H1 (cell line): ENCODE data around the gene IYD. TPM values are rescaled to one million over a fixed set of nuclear protein-coding genes. Genes with fewer than 3 reads are reported as not detected.

ENCODE experiments used
- CTCF ChIA-PET: fragments of 300-600 bp; sonication (Branson Sonifier 250); formaldehyde crosslinking; loops from one replicate; lab custom pipeline; 2021; ENCODE audit not compliant: partially characterized antibody; lab: Charles Lee
- POLR2A ChIA-PET: fragments of 300-600 bp; sonication (Branson Sonifier 250); formaldehyde crosslinking; loops from one replicate; lab custom pipeline; 2021; ENCODE audit warnings: inconsistent platforms; ENCODE audit not compliant: partially characterized antibody; lab: Charles Lee
- DNase-seq, 2 experiments: peaks; one replicate each; pipeline versions ENCODE4 v3.0.0 to v3.0.0-alpha.2; 2010 to 2022; ENCODE audit warnings: low spot score in 2 of 2, low read depth in 1 of 2, mixed read lengths in 1 of 2
- FAIRE-seq: peaks from 2 replicates; lab custom pipeline; 2011; peaks lifted over from hg19 to GRCh38; lab: Jason Lieb, UNC
- H2AFZ ChIP-seq: 2 replicates; pipeline ENCODE4 v1.8.1; 2012; ENCODE audit warnings: low read length, inconsistent platforms
- H2AK5ac ChIP-seq: 2 replicates; pipeline ENCODE4 v1.6.1; 2013; ENCODE audit warnings: low read depth, low read length
- H2BK120ac ChIP-seq: replicated peaks from 2 replicates; pipeline ENCODE3; 2013; ENCODE audit warnings: low read depth, low read length, inconsistent platforms
- H2BK12ac ChIP-seq: 2 replicates; pipeline ENCODE4 v1.6.1; 2013; ENCODE audit warnings: low read depth, low read length
- H2BK15ac ChIP-seq: 2 replicates; pipeline ENCODE4 v1.6.1; 2013; ENCODE audit warnings: low read length
- H2BK20ac ChIP-seq: 2 replicates; pipeline ENCODE4 v1.6.1; 2013; ENCODE audit warnings: low read length
- H2BK5ac ChIP-seq: 2 replicates; pipeline ENCODE4 v1.6.1; 2013; ENCODE audit warnings: low read depth, low read length
- H3K14ac ChIP-seq: 2 replicates; pipeline ENCODE4 v1.6.1; 2013; ENCODE audit warnings: inconsistent platforms; ENCODE audit not compliant: insufficient read length
- H3K18ac ChIP-seq: 2 replicates; pipeline ENCODE4 v1.6.1; 2013; ENCODE audit warnings: low read length; ENCODE audit errors: extremely low read depth
- H3K23ac ChIP-seq: 2 replicates; pipeline ENCODE4 v1.6.1; 2013; ENCODE audit warnings: inconsistent platforms; ENCODE audit not compliant: insufficient read length
- H3K23me2 ChIP-seq: 2 replicates; pipeline ENCODE4 v1.6.1; 2013; ENCODE audit warnings: low read depth, low read length
- H3K27ac ChIP-seq: 2 replicates; pipeline ENCODE4 v1.6.1; 2011; ENCODE audit warnings: low read depth, low read length, inconsistent platforms
- H3K27me3 ChIP-seq, 4 experiments: replicated peaks in 1 of 4; 1 replicate in 1 of 4; 2 replicates in 3 of 4; pipeline versions ENCODE4 v1.6.1 to v1.8.1; 2011 to 2013; ENCODE audit warnings: low read length in 3 of 4, mild to moderate bottlenecking in 3 of 4, inconsistent platforms in 2 of 4, mixed read lengths in 2 of 4, moderate library complexity in 1 of 4; ENCODE audit not compliant: control insufficient read depth in 3 of 4, insufficient read depth in 3 of 4; ENCODE audit errors: extremely low read depth in 1 of 4
- H3K36me3 ChIP-seq, 4 experiments: 2 replicates each; pipeline versions ENCODE4 v1.6.1 to v1.8.1; 2011 to 2013; ENCODE audit warnings: mild to moderate bottlenecking in 4 of 4, low read length in 3 of 4, moderate library complexity in 2 of 4, control low read depth in 1 of 4, inconsistent platforms in 1 of 4; ENCODE audit not compliant: insufficient read depth in 4 of 4, control insufficient read depth in 2 of 4
- H3K4ac ChIP-seq: replicated peaks from 2 replicates; pipeline ENCODE3; 2013; ENCODE audit warnings: low read length, low read depth, mixed read lengths, inconsistent platforms; ENCODE audit not compliant: insufficient read length
- H3K4me1 ChIP-seq, 4 experiments: replicated peaks in 1 of 4; 1 replicate in 1 of 4; 2 replicates in 3 of 4; pipeline versions ENCODE4 v1.6.1 to v1.8.1; 2011 to 2013; ENCODE audit warnings: low read length in 3 of 4, inconsistent platforms in 2 of 4, mixed read lengths in 1 of 4; ENCODE audit not compliant: insufficient read depth in 4 of 4, control insufficient read depth in 3 of 4
- H3K4me2 ChIP-seq, 2 experiments: 2 replicates each; pipeline versions ENCODE4 v1.6.1 to v1.8.1; 2011 to 2013; ENCODE audit warnings: low read depth in 2 of 2, low read length in 2 of 2, control low read depth in 1 of 2, inconsistent platforms in 1 of 2, mild to moderate bottlenecking in 1 of 2; ENCODE audit not compliant: insufficient read depth in 1 of 2
- H3K4me3 ChIP-seq, 4 experiments: fragments of 200-600, 300-600 bp in 1 of 4; sonication (generic), shearing (Covaris generic), sonication (Bioruptor Twin) in 1 of 4; 2 replicates each; pipeline versions ENCODE4 v1.5.1 to v1.8.1; 2011 to 2016; ENCODE audit warnings: low read length in 4 of 4, low read depth in 3 of 4, control low read depth in 2 of 4, inconsistent platforms in 2 of 4, mild to moderate bottlenecking in 2 of 4, mixed read lengths in 1 of 4, moderate library complexity in 1 of 4; ENCODE audit not compliant: insufficient read depth in 2 of 4; ENCODE audit errors: extremely low read depth in 1 of 4
- H3K56ac ChIP-seq: replicated peaks from 2 replicates; pipeline ENCODE3; 2013; ENCODE audit warnings: low read depth, mild to moderate bottlenecking, mixed read lengths, low read length, inconsistent platforms; ENCODE audit not compliant: insufficient read length
- H3K79me1 ChIP-seq: 2 replicates; pipeline ENCODE4 v1.6.1; 2013; ENCODE audit warnings: low read depth, low read length, control low read depth
- H3K79me2 ChIP-seq, 2 experiments: 2 replicates each; pipeline versions ENCODE4 v1.6.1 to v1.8.1; 2012 to 2013; ENCODE audit warnings: low read length in 2 of 2, mild to moderate bottlenecking in 2 of 2, inconsistent platforms in 1 of 2; ENCODE audit not compliant: insufficient read depth in 2 of 2, control insufficient read depth in 1 of 2
- H3K9ac ChIP-seq, 4 experiments: replicated peaks in 1 of 4; 1 replicate in 1 of 4; 2 replicates in 3 of 4; pipeline versions ENCODE4 v1.6.1 to v1.8.1; 2011 to 2013; ENCODE audit warnings: low read depth in 3 of 4, low read length in 3 of 4, control low read depth in 2 of 4, mild to moderate bottlenecking in 2 of 4, moderate library complexity in 2 of 4, inconsistent platforms in 1 of 4; ENCODE audit errors: extremely low read depth in 1 of 4
- H3K9me3 ChIP-seq, 2 experiments: 2 replicates each; pipeline versions ENCODE4 v1.6.1 to v1.8.1; 2012 to 2013; ENCODE audit warnings: mild to moderate bottlenecking in 2 of 2, moderate library complexity in 2 of 2, control low read depth in 1 of 2, inconsistent platforms in 1 of 2, low read depth in 1 of 2, low read length in 1 of 2, mixed read lengths in 1 of 2; ENCODE audit not compliant: insufficient read depth in 2 of 2
- H4K20me1 ChIP-seq, 2 experiments: replicated peaks in 1 of 2; 2 replicates each; pipeline versions ENCODE3 to v1.8.1; 2011 to 2013; ENCODE audit warnings: inconsistent platforms in 2 of 2, low read length in 2 of 2, mild to moderate bottlenecking in 1 of 2; ENCODE audit not compliant: insufficient read depth in 2 of 2, control insufficient read depth in 1 of 2
- H4K5ac ChIP-seq: 2 replicates; pipeline ENCODE4 v1.6.1; 2013; ENCODE audit warnings: low read length, low read depth, mixed read lengths, inconsistent platforms; ENCODE audit not compliant: insufficient read length
- H4K8ac ChIP-seq: 2 replicates; pipeline ENCODE4 v1.8.0; 2013; ENCODE audit warnings: mild to moderate bottlenecking, moderate library complexity, low read length, inconsistent platforms; ENCODE audit not compliant: insufficient read depth; ENCODE audit errors: extremely low read depth
- H4K91ac ChIP-seq: replicated peaks from 2 replicates; pipeline ENCODE3; 2013; ENCODE audit warnings: low read length, mixed read lengths, inconsistent platforms; ENCODE audit not compliant: insufficient read length
- CEBPB ChIP-seq: IDR thresholded peaks from 2 replicates; pipeline ENCODE4 v1.6.1; 2012; ENCODE audit warnings: low read depth, low read length
- EP300 ChIP-seq, 2 experiments: IDR thresholded peaks; 1 replicate in 1 of 2; 2 replicates in 1 of 2; pipeline ENCODE4 v1.6.1; 2011 to 2012; ENCODE audit warnings: low read depth in 2 of 2, low read length in 2 of 2, mild to moderate bottlenecking in 2 of 2, borderline replicate concordance in 1 of 2, inconsistent platforms in 1 of 2, moderate library complexity in 1 of 2
- FOSL1 ChIP-seq: IDR thresholded peaks from 2 replicates; pipeline ENCODE4 v1.6.1; 2011; ENCODE audit warnings: mild to moderate bottlenecking, low read depth, low read length, moderate library complexity; ENCODE audit not compliant: insufficient read depth
- KDM4A ChIP-seq: IDR thresholded peaks from one replicate; pipeline ENCODE4 v1.7.1; 2012; ENCODE audit warnings: low read depth, mild to moderate bottlenecking, moderate library complexity, low read length, inconsistent platforms; ENCODE audit not compliant: severe bottlenecking
- KDM5A ChIP-seq: fragments of 200-600 bp; IDR thresholded peaks from 2 replicates; pipeline ENCODE4 v1.7.1; 2012; ENCODE audit warnings: mild to moderate bottlenecking, low read length, inconsistent platforms, mixed read lengths
- NANOG ChIP-seq: IDR thresholded peaks from 2 replicates; pipeline ENCODE4 v1.6.1; 2011; ENCODE audit warnings: low read length, low read depth, mild to moderate bottlenecking, inconsistent platforms; ENCODE audit not compliant: insufficient read depth, poor library complexity, severe bottlenecking
- RBBP5 ChIP-seq: IDR thresholded peaks from 2 replicates; pipeline ENCODE4 v1.7.1; 2012; ENCODE audit warnings: low read depth, mild to moderate bottlenecking, inconsistent platforms, low read length, moderate library complexity, borderline replicate concordance
- RXRA ChIP-seq: IDR thresholded peaks from 2 replicates; pipeline ENCODE4 v1.6.1; 2011; ENCODE audit warnings: low read depth, mild to moderate bottlenecking, low read length, moderate library complexity; ENCODE audit not compliant: insufficient read depth
- SIRT6 ChIP-seq: IDR thresholded peaks from one replicate; pipeline ENCODE4 v1.7.1; 2012; ENCODE audit warnings: low read length, inconsistent platforms
- SP4 ChIP-seq: IDR thresholded peaks from 2 replicates; pipeline ENCODE4 v1.6.1; 2012; ENCODE audit warnings: low read length, inconsistent platforms
- TBP ChIP-seq: IDR thresholded peaks from 2 replicates; pipeline ENCODE4 v1.6.1; 2011; ENCODE audit warnings: low read depth, low read length, improper control_type of control experiment
- TCF12 ChIP-seq: IDR thresholded peaks from 2 replicates; pipeline ENCODE4 v1.6.1; 2011; ENCODE audit warnings: low read depth, mild to moderate bottlenecking, low read length
- WGBS, 2 experiments: shearing (Covaris generic) in 1 of 2; methylation state at CpG; one replicate each; pipeline versions ENCODE4 v1.1.6 to v1.1.7; 2013 to 2015; ENCODE audit warnings: low lambda C conversion rate in 2 of 2, mixed read lengths in 2 of 2, inconsistent platforms in 1 of 2, low coverage in 1 of 2, missing lambda C conversion rate in 1 of 2; ENCODE audit not compliant: insufficient replicate concordance in 2 of 2, insufficient coverage in 1 of 2, insufficient read length in 1 of 2; ENCODE audit errors: extremely low coverage in 1 of 2, missing lambda C conversion rate in 1 of 2; 5-methylcytosine and 5-hydroxymethylcytosine counted together
- polyA plus RNA-seq, 7 experiments: library from polyadenylated mRNA; depleted of rRNA in 3 of 7; stranded (reverse) in 5 of 7; unstranded in 2 of 7; fragments of >200 nt in 5 of 7; fragments of 200-250 nt in 2 of 7; gene quantifications; 1 replicate in 5 of 7; 2 replicates in 1 of 7; 4 replicates in 1 of 7; pipeline versions ENCODE4 v1.2.1 to v1.2.3, GENCODE V29; 2011 to 2013; ENCODE audit warnings: missing spikeins in 2 of 7, mixed read lengths in 2 of 7
- total RNA-seq: library from RNA; stranded (reverse); fragmentation: NEBNext Ultra II Directional; extraction: Animal tissue kit (Norgen Biotek cat#: 25700); gene quantifications from 2 replicates; pipeline ENCODE4 v1.2.1, GENCODE V29; 2021

IYD gene
- total and polyA plus RNA-seq, 2 of the 8 experiments (the other 6 are each of a cell fraction or from before 2014, with no cell fraction given), result not detected

DNA sequence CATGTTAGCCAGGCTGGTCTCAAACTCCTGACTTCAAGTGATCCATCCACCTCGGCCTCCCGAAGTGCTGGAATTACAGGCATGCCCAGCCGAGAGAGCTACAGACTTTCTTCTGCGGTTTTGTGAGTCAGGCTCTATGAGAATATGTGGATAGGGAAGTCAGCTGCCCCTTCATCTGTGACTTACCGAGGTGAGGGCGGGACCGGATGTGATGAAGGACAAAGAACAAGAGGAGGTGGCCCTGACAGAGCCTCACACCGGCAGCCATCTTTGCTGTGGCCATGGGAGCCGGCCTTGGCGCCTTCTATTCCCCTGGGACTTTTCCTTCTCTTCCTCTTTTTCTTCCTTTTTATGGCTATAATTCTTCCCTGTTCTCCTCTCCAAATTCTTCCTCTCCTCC lies 67.0 kb downstream of the IYD start:
- H4K8ac ChIP-seq, result no peak overlapping the region
- no peak overlapping the region for H2BK20ac ChIP-seq
- H3K4me2 ChIP-seq, result no peak overlapping the region
- H3K56ac ChIP-seq, result no peak overlapping the region
- H3K23me2 ChIP-seq, result no peaks in the 10 kb centered on the region
- no peak overlapping the region for H4K5ac ChIP-seq
- H3K79me2 ChIP-seq, result no peaks in the 10 kb centered on the region
- H2BK15ac ChIP-seq, result no peak overlapping the region
- no peaks in the 10 kb centered on the region for H3K79me1 ChIP-seq
- H2AK5ac ChIP-seq, result no peak overlapping the region
- no peak overlapping the region for H3K14ac ChIP-seq
- ChIA-PET CTCF (no interaction called here), POLR2A (no interaction called here)
- no peaks in the 10 kb centered on the region for H3K4me1 ChIP-seq
- no peak overlapping the region for H3K9ac ChIP-seq
- H3K9me3 ChIP-seq, result no peaks in the 10 kb centered on the region
- H2BK120ac ChIP-seq, result no peak overlapping the region
- H3K18ac ChIP-seq, result no peak overlapping the region
- no peaks in the 10 kb centered on the region for H3K36me3 ChIP-seq
- no peak overlapping the region for H2AFZ ChIP-seq
- DNase-seq (no peak), FAIRE-seq (no peak)
- H4K91ac ChIP-seq, result no peak overlapping the region
- no peak overlapping the region for H2BK12ac ChIP-seq
- no peak overlapping the region for H3K27ac ChIP-seq
- no peak overlapping the region for H3K23ac ChIP-seq
- H2BK5ac ChIP-seq, result no peak overlapping the region
- whole genome bisulfite sequencing, 2 experiments, result 97% methylated on average over 10 of the region's 10 CpGs; no CpG with 5 or more reads in 1 of the 2 experiments
- H3K4ac ChIP-seq, result no peak overlapping the region
- no peak for TF ChIP-seq SIRT6
- no peak for TF ChIP-seq KDM4A
- TF ChIP-seq CEBPB, result no peak
- TF ChIP-seq SP4, result no peak
- no peak for TF ChIP-seq TBP
- no peak for TF ChIP-seq EP300 (IDR thresholded peaks at IDR 0.05; ENCODE audit: borderline replicate concordance in 1 of 2, low read depth in 2 of 2, low read length in 2 of 2)
- TF ChIP-seq RBBP5, result no peak
- TF ChIP-seq TCF12, result no peak
- no peak for TF ChIP-seq FOSL1
- TF ChIP-seq KDM5A, result no peak
- TF ChIP-seq RXRA, result no peak
- no peak for TF ChIP-seq NANOG
- H4K20me1 ChIP-seq, result no peaks in the 10 kb centered on the region
- H3K27me3 ChIP-seq, result no peaks in the 10 kb centered on the region
- no peak overlapping the region for H3K4me3 ChIP-seq
